K562 (cell line): Measurements from ENCODE around the gene ERLIN1. TPM values are rescaled to one million over a fixed set of nuclear protein-coding genes. Genes with fewer than 3 reads are reported as not detected.

Experiments
- ATAC-seq: fragments of 200-7000 bp; cut with Tn5 transposase; 3 replicates; pipeline ENCODE4 v1.9.1; 2020; ENCODE audit warnings: moderate library complexity
- BruUV-seq: library from RNA; stranded (reverse); fragments of 400-500 nt; replicated peaks from 2 replicates; lab custom pipeline; 2021; lab: Mats Ljungman, UMichigan
- CTCF ChIA-PET: fragments of 300-600 bp; formaldehyde crosslinking; extraction: SDS; loops from one replicate; lab custom pipeline; 2021; ENCODE audit warnings: low intra/inter-chr PET ratio; lab: Yijun Ruan, JAX
- POLR2A ChIA-PET: fragments of 300-600, 350-650 bp; sonication (Branson Sonifier 250); formaldehyde crosslinking; extraction: SDS; loops from one replicate; lab custom pipeline; 2021; ENCODE audit warnings: antibody characterized with exemption, inconsistent platforms; lab: Yijun Ruan, JAX
- DNase-seq, 4 experiments: peaks; one replicate each; pipeline versions ENCODE4 v3.0.0 to v3.0.0-alpha.2; 2011 to 2018; ENCODE audit warnings: low spot score in 3 of 4, mixed read lengths in 3 of 4; ENCODE audit errors: extremely low read depth in 1 of 4
- FAIRE-seq: peaks from 2 replicates; lab custom pipeline; 2011; peaks lifted over from hg19 to GRCh38; lab: Jason Lieb, UNC
- H2AFZ ChIP-seq: 2 replicates; pipeline ENCODE4 v1.6.0; 2011; ENCODE audit warnings: low read depth, low read length, control low read depth, inconsistent platforms
- H3K27ac ChIP-seq: fragments of 200-600 bp; 3 replicates; pipeline ENCODE4 v1.8.0; 2011; ENCODE audit warnings: low read depth, mild to moderate bottlenecking, control low read depth, inconsistent platforms, low read length, moderate library complexity, mixed read lengths; ENCODE audit errors: extremely low read depth
- H3K27me3 ChIP-seq, 2 experiments: fragments of 300-600 bp in 1 of 2; 2 replicates in 1 of 2; 3 replicates in 1 of 2; pipeline versions ENCODE4 v1.6.0 to v1.8.0; 2011; ENCODE audit warnings: inconsistent platforms in 2 of 2, low read length in 2 of 2, mild to moderate bottlenecking in 1 of 2, mixed read lengths in 1 of 2, moderate library complexity in 1 of 2; ENCODE audit not compliant: control insufficient read depth in 2 of 2, insufficient read depth in 2 of 2
- H3K36me3 ChIP-seq: fragments of 300-600 bp; 3 replicates; pipeline ENCODE4 v1.8.0; 2011; ENCODE audit warnings: mild to moderate bottlenecking, low read length, inconsistent platforms; ENCODE audit not compliant: control insufficient read depth, insufficient read depth
- H3K4me1 ChIP-seq, 2 experiments: fragments of 200-600 bp in 1 of 2; replicated peaks in 1 of 2; 2 replicates in 1 of 2; 3 replicates in 1 of 2; pipeline versions ENCODE4 v1.5.1 to v1.8.0; 2011; ENCODE audit warnings: inconsistent platforms in 2 of 2, low read length in 2 of 2, mild to moderate bottlenecking in 1 of 2, mixed read lengths in 1 of 2, moderate library complexity in 1 of 2; ENCODE audit not compliant: control insufficient read depth in 2 of 2, insufficient read depth in 2 of 2
- H3K4me2 ChIP-seq: 2 replicates; pipeline ENCODE4 v1.6.1; 2011; ENCODE audit warnings: low read length, control low read depth, inconsistent platforms, mixed read lengths; ENCODE audit not compliant: insufficient read depth
- H3K4me3 ChIP-seq: fragments of 200-600 bp; sonication (generic), shearing (Covaris generic); 2 replicates; pipeline ENCODE4 v1.5.1; 2016; ENCODE audit warnings: control low read depth, inconsistent platforms
- H3K79me2 ChIP-seq: fragments of 200-600 bp; 3 replicates; pipeline ENCODE4 v1.8.0; 2011; ENCODE audit warnings: low read length, inconsistent platforms; ENCODE audit not compliant: control insufficient read depth, insufficient read depth
- H3K9ac ChIP-seq, 2 experiments: 2 replicates each; pipeline versions ENCODE4 v1.6.0 to v1.6.1; 2011; ENCODE audit warnings: low read depth in 2 of 2, low read length in 2 of 2, control low read depth in 1 of 2, inconsistent platforms in 1 of 2, mild to moderate bottlenecking in 1 of 2, mixed read lengths in 1 of 2; ENCODE audit not compliant: insufficient read depth in 1 of 2
- H3K9me1 ChIP-seq: one replicate; pipeline ENCODE4 v1.6.0; 2011; ENCODE audit warnings: inconsistent platforms, mild to moderate bottlenecking, low read length, moderate library complexity; ENCODE audit not compliant: control insufficient read depth, insufficient read depth
- H3K9me3 ChIP-seq: replicated peaks from 2 replicates; pipeline ENCODE4 v1.5.1; 2011; ENCODE audit warnings: low read depth, low read length, inconsistent platforms; ENCODE audit not compliant: control insufficient read depth, insufficient read depth
- H4K20me1 ChIP-seq: replicated peaks from 2 replicates; pipeline ENCODE4 v1.6.1; 2011; ENCODE audit warnings: low read length, inconsistent platforms, mixed read lengths; ENCODE audit not compliant: control insufficient read depth, insufficient read depth
- E2F3 ChIP-seq: fragments of 250-450 bp; sonication (Bioruptor Pico); IDR thresholded peaks from 2 replicates; pipeline ENCODE4 v1.4.0; 2020; ENCODE audit warnings: mild to moderate bottlenecking
- HIVEP1 ChIP-seq: fragments of 250-450 bp; sonication (Bioruptor Pico); IDR thresholded peaks from 2 replicates; pipeline ENCODE4 v1.4.0; 2020; ENCODE audit warnings: mild to moderate bottlenecking
- HLTF ChIP-seq: fragments of 450-650 bp; IDR thresholded peaks from 2 replicates; pipeline ENCODE4 v1.6.1; 2016
- MIER1 ChIP-seq: fragments of 450-650 bp; IDR thresholded peaks from 2 replicates; pipeline ENCODE4 v1.6.1; 2016; ENCODE audit warnings: antibody characterized with exemption, mild to moderate bottlenecking, low read depth
- RFX7 ChIP-seq: fragments of 250-450 bp; sonication (Bioruptor Pico); IDR thresholded peaks from 2 replicates; pipeline ENCODE4 v1.5.1; 2021; ENCODE audit warnings: mild to moderate bottlenecking
- XRCC4 ChIP-seq: IDR thresholded peaks from one replicate; pipeline ENCODE4 v1.6.1; 2011; ENCODE audit not compliant: insufficient read depth, insufficient read length; ENCODE audit errors: extremely low read depth
- YY1 ChIP-seq, 3 experiments: IDR thresholded peaks; 2 replicates each; pipeline ENCODE4 v1.6.1; 2011; ENCODE audit warnings: low read length in 2 of 3, mild to moderate bottlenecking in 2 of 3, moderate library complexity in 2 of 3, borderline replicate concordance in 1 of 3, control low read depth in 1 of 3, low read depth in 1 of 3; ENCODE audit not compliant: insufficient read depth in 3 of 3, insufficient replicate concordance in 2 of 3, control insufficient read depth in 1 of 3, insufficient read length in 1 of 3; ENCODE audit errors: extremely low read depth in 1 of 3
- ZNF143 ChIP-seq: sonication (generic); formaldehyde crosslinking; IDR thresholded peaks from 2 replicates; pipeline ENCODE4 v1.9.0; 2022; ENCODE audit warnings: mild to moderate bottlenecking, missing genetic modification reagents
- ZNF75A ChIP-seq: fragments of 450-650 bp; formaldehyde crosslinking; IDR thresholded peaks from 2 replicates; pipeline ENCODE4 v1.4.0; 2020; ENCODE audit warnings: mild to moderate bottlenecking
- WGBS: fragments of 100-300 bp; shearing (Covaris generic); methylation state at CpG from one replicate; pipeline ENCODE4 v1.1.6; 2016; ENCODE audit warnings: low coverage, mixed read lengths; ENCODE audit not compliant: insufficient coverage; ENCODE audit errors: missing lambda C conversion rate; 5-methylcytosine and 5-hydroxymethylcytosine counted together
- in situ Hi-C: fragments of 300-500 bp; cut with MboI; formaldehyde crosslinking; loops from 4 replicates; pipeline ENCODE4 v1.15.0; 2018; ENCODE audit warnings: inconsistent platforms, mixed read lengths
- intact Hi-C: fragments of 100-400 bp; cut with micrococcal nuclease; formaldehyde crosslinking; loops from 2 replicates; pipeline ENCODE4 v1.14.2; 2022
- polyA plus RNA-seq, 8 experiments: library from polyadenylated mRNA; depleted of rRNA in 4 of 8; stranded (reverse) in 5 of 8; unstranded in 3 of 8; fragments of >200 nt; fragmentation: Nextera tagmentation in 2 of 8; fragmentation: Illumina TruSeq in 1 of 8; extraction: Ambion mirVana in 2 of 8; extraction: Trizol in 1 of 8; gene quantifications; 2 replicates each; pipeline versions ENCODE4 v1.2.1 to v1.2.3, GENCODE V29; 2011 to 2014; ENCODE audit warnings: inconsistent platforms in 1 of 8, missing spikeins in 1 of 8
- total RNA-seq, 7 experiments: library from RNA; depleted of rRNA in 6 of 7; stranded (reverse); fragments of >200 nt in 6 of 7; fragmentation: Illumina TruSeq in 2 of 7; extraction: Trizol in 2 of 7; gene quantifications; 2 replicates each; pipeline versions ENCODE4 v1.2.1 to v1.2.3, GENCODE V29; 2011 to 2021; ENCODE audit warnings: low replicate concordance in 1 of 7

The ERLIN1 gene
- total and polyA plus RNA-seq, 9 of the 15 experiments (the other 6 are each of a cell fraction or from before 2014, with no cell fraction given), result 9.8 to 26.8 (median 15.5) TPM

DNA sequence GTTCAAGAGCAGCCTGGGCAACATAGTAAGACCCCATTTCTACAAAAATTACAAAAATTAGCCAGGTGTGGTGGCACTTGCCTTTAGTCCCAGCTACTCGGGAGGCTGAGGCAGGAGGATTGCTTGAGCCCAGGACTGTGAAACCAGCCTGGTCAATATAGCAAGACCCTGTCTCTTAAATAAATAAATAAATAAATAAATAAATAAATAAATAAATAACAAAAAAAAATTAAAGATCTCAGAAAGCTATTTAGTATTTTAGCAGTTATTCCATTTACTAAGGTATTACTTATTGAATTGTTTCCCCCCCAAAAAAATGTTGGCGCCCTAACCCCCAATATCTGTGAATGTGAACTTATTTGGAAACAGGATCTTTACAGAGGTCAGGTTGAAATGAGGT is 53.4 kb downstream of the ERLIN1 start:
- DNase-seq (no peak), ATAC-seq (no peak), FAIRE-seq (no peak)
- in situ Hi-C loops (no loop called here), intact Hi-C loops (no loop called here)
- Histone ChIP-seq H3K4me1 (peaks cover 0 to 8% of the 10 kb centered on the region in 2 experiments; a peak in 2 of 5 replicates), H3K27ac (no peak overlapping the region), H3K9me3 (no peaks in the 10 kb centered on the region), H3K9me1 (no peaks in the 10 kb centered on the region), H3K4me3 (no peak overlapping the region), H3K4me2 (no peak overlapping the region), H2AFZ (no peak overlapping the region), H3K79me2 (no peaks in the 10 kb centered on the region), H3K36me3 (no peaks in the 10 kb centered on the region), H4K20me1 (no peaks in the 10 kb centered on the region), H3K27me3 (0 out of 5 replicates have a peak, but pooled peaks cover 0 to 6% of the 10 kb centered on the region in 2 experiments), H3K9ac (no peak overlapping the region)
- ChIA-PET POLR2A (no interaction called here), CTCF (no interaction called here)
- WGBS, result 7% methylated on average over 2 of the region's 2 CpGs
- TF ChIP-seq ZNF143 (CRISPR knock-in tag) (no peak), MIER1 (no peak), RFX7 (CRISPR knock-in tag) (no peak), E2F3 (CRISPR knock-in tag) (no peak), YY1 (IDR thresholded peaks at IDR 0.05; ENCODE audit: borderline replicate concordance in 1 of 3, control insufficient read depth in 1 of 3, extremely low read depth in 1 of 3, insufficient read depth in 3 of 3, insufficient read length in 1 of 3, insufficient replicate concordance in 2 of 3, low read depth in 1 of 3, low read length in 2 of 3) (no peak), XRCC4 (no peak), HIVEP1 (CRISPR knock-in tag) (no peak), HLTF (no peak), ZNF75A (CRISPR knock-in tag) (no peak)
- BruUV-seq, result no TSS peak
